LNCAP (cell line): ENCODE measurements around the gene SESN2.

Experiments
- CTCF ChIP-seq: fragments of 450-650 bp; IDR thresholded peaks from 2 replicates; pipeline ENCODE4 v1.5.1; 2017; ENCODE audit warnings: mild to moderate bottlenecking

Gene SESN2

GRCh38 chr1:28309702-28310101 is 50.4 kb downstream of the SESN2 start:
- no peak for TF ChIP-seq CTCF

- no peak for TF ChIP-seq CTCF
Observed at GRCh38 chr1:28313702-28314546, 54.6 kb downstream of the SESN2 start.

- no peak for TF ChIP-seq CTCF
Observed at GRCh38 chr1:28314547-28314941, 55.2 kb downstream of the SESN2 start.

GRCh38 chr1:28317014-28317413 is 57.7 kb downstream of the SESN2 start:
- TF ChIP-seq CTCF, result no peak

GRCh38 chr1:28322194-28322593 is 62.9 kb downstream of the SESN2 start:
- TF ChIP-seq CTCF, result no peak

GRCh38 chr1:28323720-28324119 is 64.4 kb downstream of the SESN2 start:
- TF ChIP-seq CTCF, result no peak

- TF ChIP-seq CTCF, result no peak
Observed at GRCh38 chr1:28326515-28326914, 67.2 kb downstream of the SESN2 start.

GRCh38 chr1:28326984-28327383 is 67.7 kb downstream of the SESN2 start:
- no peak for TF ChIP-seq CTCF
